GM06990 (cell line): ENCODE results near the gene IPO7.
"Not testable (repeated sequence)": the region's sequence is repeated elsewhere in the genome, so short reads cannot be mapped to it uniquely, and the experiment has no call there.

Source experiments
- DNase-seq: peaks from one replicate; pipeline ENCODE4 v3.0.0-alpha.2; 2011; ENCODE audit not compliant: insufficient read length; ENCODE audit errors: extremely low read depth
- H3K27me3 ChIP-seq: replicated peaks from 2 replicates; pipeline ENCODE4 v1.6.0; 2011; ENCODE audit warnings: low read length; ENCODE audit not compliant: control insufficient read depth, insufficient read depth
- H3K36me3 ChIP-seq: 2 replicates; pipeline ENCODE4 v1.5.1; 2011; ENCODE audit warnings: low read length; ENCODE audit not compliant: control insufficient read depth, insufficient read depth
- H3K4me3 ChIP-seq: replicated peaks from 2 replicates; pipeline ENCODE4 v1.5.1; 2011; ENCODE audit warnings: low read depth, mild to moderate bottlenecking, control low read depth, low read length
- TF ChIP-seq, protein P1 (sequence below): IDR thresholded peaks from 2 replicates; pipeline ENCODE4 v1.5.1; 2011; ENCODE audit warnings: low read length, control low read depth, mild to moderate bottlenecking, inconsistent platforms; ENCODE audit not compliant: insufficient read depth, poor library complexity, severe bottlenecking

Gene IPO7

DNA sequence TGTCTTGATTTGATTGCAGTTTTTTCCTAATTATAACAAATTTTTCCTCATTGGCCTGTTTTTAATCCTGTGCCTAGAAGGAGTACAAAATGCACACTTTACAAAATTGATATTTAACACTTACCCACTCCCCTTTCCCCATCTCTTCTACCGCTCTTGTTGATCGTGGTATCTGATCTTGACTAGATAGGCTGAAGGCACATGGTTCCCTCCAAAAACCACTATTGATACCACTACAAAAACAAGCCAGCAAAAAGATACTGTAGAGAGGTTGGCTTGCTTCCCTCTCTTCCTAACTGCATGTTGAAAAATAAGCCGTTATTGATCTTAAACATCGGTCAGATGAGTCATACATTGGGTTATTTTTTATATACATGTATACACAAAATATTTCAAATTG is 61.8 kb downstream of the IPO7 start:
- TF ChIP-seq, protein P1, sequence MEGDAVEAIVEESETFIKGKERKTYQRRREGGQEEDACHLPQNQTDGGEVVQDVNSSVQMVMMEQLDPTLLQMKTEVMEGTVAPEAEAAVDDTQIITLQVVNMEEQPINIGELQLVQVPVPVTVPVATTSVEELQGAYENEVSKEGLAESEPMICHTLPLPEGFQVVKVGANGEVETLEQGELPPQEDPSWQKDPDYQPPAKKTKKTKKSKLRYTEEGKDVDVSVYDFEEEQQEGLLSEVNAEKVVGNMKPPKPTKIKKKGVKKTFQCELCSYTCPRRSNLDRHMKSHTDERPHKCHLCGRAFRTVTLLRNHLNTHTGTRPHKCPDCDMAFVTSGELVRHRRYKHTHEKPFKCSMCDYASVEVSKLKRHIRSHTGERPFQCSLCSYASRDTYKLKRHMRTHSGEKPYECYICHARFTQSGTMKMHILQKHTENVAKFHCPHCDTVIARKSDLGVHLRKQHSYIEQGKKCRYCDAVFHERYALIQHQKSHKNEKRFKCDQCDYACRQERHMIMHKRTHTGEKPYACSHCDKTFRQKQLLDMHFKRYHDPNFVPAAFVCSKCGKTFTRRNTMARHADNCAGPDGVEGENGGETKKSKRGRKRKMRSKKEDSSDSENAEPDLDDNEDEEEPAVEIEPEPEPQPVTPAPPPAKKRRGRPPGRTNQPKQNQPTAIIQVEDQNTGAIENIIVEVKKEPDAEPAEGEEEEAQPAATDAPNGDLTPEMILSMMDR: no peak
- Histone ChIP-seq H3K27me3 (no peaks in the 10 kb centered on the region), H3K4me3 (no peak overlapping the region), H3K36me3 (peaks cover 6% of the 10 kb centered on the region)
- DNase-seq: no peak

DNA sequence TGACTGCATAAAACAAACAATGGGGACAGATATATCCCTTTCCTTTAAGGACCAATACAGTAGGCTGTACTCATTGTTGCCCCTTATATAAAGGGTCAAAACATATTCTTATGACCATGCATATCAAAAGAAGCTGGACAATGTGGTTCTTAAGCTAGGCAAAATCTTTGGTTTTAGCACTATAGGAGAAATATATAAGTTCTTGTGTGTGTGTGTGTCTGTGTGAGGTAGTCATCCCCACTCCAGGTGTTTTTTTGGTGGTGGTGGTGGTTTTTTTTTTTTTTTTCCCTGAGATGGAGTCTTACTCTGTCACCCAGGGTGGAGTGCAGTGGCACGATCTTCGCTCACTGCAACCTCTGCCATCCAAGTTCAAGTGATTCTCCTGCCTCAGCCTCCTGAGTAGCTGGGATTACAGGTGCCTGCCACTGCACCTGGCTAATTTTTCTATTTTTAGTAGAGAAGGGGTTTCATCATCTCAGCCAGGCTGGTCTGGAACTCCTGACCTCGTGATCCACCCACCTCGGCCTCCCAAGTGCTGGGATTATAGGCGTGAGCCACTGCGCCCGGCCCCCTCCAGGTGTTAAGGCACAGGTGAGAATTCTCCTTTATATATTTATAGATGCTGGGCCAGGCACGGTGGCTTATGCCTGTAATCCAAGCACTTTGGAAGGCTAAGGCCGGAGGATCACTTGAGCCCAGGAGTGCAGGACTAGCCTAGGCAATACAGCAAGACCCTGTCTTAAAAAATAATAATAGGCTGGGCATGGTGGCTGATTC is 64.3 kb downstream of the IPO7 start:
- no peaks in the 10 kb centered on the region; the same call in 1 of the 2 replicates for H3K36me3 ChIP-seq
- TF ChIP-seq, protein P1: no peak
- DNase-seq: no peak
- no peak overlapping the region for H3K4me3 ChIP-seq
- H3K27me3 ChIP-seq: no peaks in the 10 kb centered on the region

DNA sequence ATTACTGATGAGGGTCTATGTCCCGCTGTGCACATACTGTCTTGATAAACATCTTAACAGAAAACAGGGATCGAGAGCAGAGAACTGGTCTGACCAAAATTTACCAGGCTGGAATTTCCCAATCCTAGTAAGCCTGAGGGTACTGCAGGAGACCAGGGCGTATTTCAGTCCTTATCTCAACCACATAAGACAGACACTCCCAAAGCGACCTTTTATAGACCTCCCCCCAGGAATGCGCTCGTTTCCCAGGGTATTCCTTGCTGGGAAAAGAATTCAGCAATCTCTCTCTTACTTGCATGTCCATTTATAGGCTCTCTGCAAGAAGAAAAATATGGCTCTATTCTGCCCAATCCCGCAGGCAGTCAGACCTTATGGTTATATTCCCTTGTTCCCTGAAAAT is 67.6 kb downstream of the IPO7 start:
- not testable (repeated sequence) for DNase-seq, H3K36me3 ChIP-seq, H3K4me3 ChIP-seq, H3K27me3 ChIP-seq

DNA sequence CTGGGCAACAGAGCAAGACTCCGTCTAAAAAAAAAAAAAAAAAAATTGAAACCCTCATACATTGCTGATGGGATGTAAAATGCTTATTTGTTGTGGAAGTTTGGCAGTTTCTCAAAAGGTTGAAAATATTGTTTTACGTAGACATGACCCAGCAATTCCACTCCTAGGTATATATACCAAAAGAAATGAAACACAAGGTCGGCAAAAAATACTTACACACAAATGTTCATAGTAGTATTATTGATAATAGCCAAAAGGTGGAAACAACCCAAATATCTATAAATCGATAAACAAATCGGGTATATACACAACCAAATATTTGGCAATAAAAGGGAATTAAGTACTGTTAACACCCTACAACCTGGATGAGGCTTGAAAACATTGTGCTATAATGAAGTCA is 71.3 kb downstream of the IPO7 start:
- Histone ChIP-seq H3K4me3 (no peak overlapping the region), H3K27me3 (no peaks in the 10 kb centered on the region), H3K36me3 (no peaks in the 10 kb centered on the region)
- TF ChIP-seq, protein P1: no peak
- DNase-seq: no peak

DNA sequence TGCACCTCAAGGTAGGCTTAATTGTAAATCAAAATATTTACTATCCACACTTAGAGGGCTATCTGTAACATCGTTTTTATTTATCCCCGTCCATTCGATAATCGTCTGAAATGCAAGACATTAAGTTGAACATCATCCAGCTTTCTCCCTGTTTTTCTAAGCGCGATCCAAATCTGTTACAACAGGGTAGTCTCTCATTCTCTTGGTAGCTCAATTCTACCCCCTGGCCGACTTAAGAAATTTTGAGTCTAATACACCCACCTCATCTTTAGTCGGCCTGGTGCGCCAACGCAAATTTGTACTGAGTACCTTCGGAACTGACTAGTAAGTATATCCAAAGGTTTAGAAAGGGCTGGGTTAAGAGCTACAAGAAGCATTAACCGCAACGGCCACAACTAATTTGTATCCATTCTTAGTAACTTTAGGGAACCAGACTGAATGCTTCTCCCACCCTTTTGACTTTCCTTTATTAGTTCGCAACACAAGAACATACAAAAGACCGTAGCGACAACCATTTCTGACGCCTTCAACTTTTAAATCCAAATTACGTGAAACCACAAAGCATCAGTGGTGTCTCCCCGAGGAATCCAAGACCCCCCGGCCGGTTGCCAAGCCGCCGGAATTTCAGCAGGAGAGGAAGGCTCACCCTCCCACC is 75.3 kb downstream of the IPO7 start:
- Histone ChIP-seq H3K36me3 (no peaks in the 10 kb centered on the region), H3K27me3 (no peaks in the 10 kb centered on the region), H3K4me3 (peak overlapping the region; percentile 86)
- TF ChIP-seq, protein P1: no peak
- DNase-seq: peak; percentile 47

DNA sequence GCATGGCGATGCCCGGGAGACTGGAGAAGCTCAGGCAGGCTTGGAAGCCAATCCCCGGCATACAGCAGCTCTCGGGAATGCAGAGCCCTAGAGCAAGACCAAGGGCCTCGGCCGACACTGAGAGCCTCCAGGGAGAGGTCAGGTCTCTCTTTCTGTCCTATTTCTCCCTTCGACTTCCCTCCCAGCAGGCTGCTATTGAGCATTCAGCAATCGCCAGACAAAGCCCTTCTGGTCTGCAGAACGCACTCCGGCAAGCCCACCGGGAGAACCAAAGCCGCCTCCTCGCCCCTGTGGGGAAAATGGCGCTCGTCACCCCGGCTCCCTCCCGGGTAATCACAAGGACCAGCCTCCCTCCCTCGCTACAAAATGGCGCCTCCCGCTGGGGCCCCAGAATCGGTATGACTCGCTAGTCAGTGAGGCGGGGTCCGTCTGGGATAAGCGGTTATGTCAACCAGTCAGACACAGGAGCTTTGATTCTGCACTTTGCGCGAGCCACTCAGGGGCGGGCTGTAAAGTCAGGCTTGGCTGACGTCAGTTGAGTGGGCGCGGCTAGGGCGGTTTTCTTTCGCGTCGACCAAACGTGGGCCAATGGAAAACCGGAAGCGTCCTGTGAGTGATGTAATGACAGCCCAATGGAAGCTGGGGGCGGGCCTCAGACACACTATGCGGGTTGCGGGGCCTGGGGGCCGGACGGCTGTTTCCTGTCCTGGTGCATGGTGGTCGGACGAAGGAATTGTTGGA is 76.0 kb downstream of the IPO7 start, which contains the start of gene ZNF143:
Gene ZNF143, plus strand, starts transcription at position 691 of the 741 bp plus-strand sequence. CDS start 10,297 bp downstream, outside the sequence.
- TF ChIP-seq, protein P1: no peak
- peak; percentile 99 for DNase-seq

More for the DNA sequence above, 76.0 kb downstream of the IPO7 start, which contains the start of gene ZNF143:
- H3K27me3 ChIP-seq: no peaks in the 10 kb centered on the region
- no peaks in the 10 kb centered on the region for H3K36me3 ChIP-seq
- peak within 1 kb of the TSS; percentile 86 for H3K4me3 ChIP-seq
